Measurements from ENCODE around the gene MYL11.
A peak's percentile ranks its signal among the peaks of the same experiment; 100 is the strongest.

Gene MYL11

GRCh38 chr16:30370456-30371247 lies 4.0 kb upstream of the MYL11 start, which contains the start of gene TBC1D10B:
Gene TBC1D10B, minus strand, starts transcription at chr16:30370494. Its CDS starts 311 bp downstream, at chr16:30370183.
- peak within 1 kb of the TSS; percentile 65 for H3K4me3 ChIP-seq (ENCODE audit: low read length)
- no peak for TF ChIP-seq ZNF274 (IDR thresholded peaks at IDR 0.05; ENCODE audit: low read depth, low read length)

- H3K4me3 ChIP-seq (ENCODE audit: low read length), result peak overlapping the region; percentile 51; the same call in 1 of the 2 replicates
- no peak for TF ChIP-seq ZNF274 (IDR thresholded peaks at IDR 0.05; ENCODE audit: low read depth, low read length)
Observed at GRCh38 chr16:30371248-30371816, 3.3 kb upstream of the MYL11 start.

- no peak for TF ChIP-seq ZNF274 (IDR thresholded peaks at IDR 0.05; ENCODE audit: low read depth, low read length)
- no peak overlapping the region for H3K4me3 ChIP-seq (ENCODE audit: low read length)
Observed at GRCh38 chr16:30372038-30372712, 2.4 kb upstream of the MYL11 start.

GRCh38 chr16:30372725-30373124 lies 1.9 kb upstream of the MYL11 start:
- no peak overlapping the region for H3K4me3 ChIP-seq (ENCODE audit: low read length)
- TF ChIP-seq ZNF274 (IDR thresholded peaks at IDR 0.05; ENCODE audit: low read depth, low read length), result no peak

- no peak for TF ChIP-seq ZNF274 (IDR thresholded peaks at IDR 0.05; ENCODE audit: low read depth, low read length)
Observed at GRCh38 chr16:30375864-30376263, 1.3 kb downstream of the MYL11 start.

GRCh38 chr16:30376461-30376902 lies 1.9 kb downstream of the MYL11 start:
- no peak overlapping the region for H3K4me3 ChIP-seq (ENCODE audit: low read length)
- TF ChIP-seq ZNF274 (IDR thresholded peaks at IDR 0.05; ENCODE audit: low read depth, low read length), result no peak

More at GRCh38 chr16:30375864-30376263, 1.3 kb downstream of the MYL11 start:
- H3K4me3 ChIP-seq (ENCODE audit: low read length), result no peak overlapping the region

- H3K4me3 ChIP-seq (ENCODE audit: low read length), result peak overlapping the region; percentile 65; the same call in 1 of the 2 replicates
- TF ChIP-seq ZNF274 (IDR thresholded peaks at IDR 0.05; ENCODE audit: low read depth, low read length), result no peak
Observed at GRCh38 chr16:30377050-30377811, 2.6 kb downstream of the MYL11 start.

- no peak for TF ChIP-seq ZNF274 (IDR thresholded peaks at IDR 0.05; ENCODE audit: low read depth, low read length)
- peak overlapping the region; percentile 65; the same call in 1 of the 2 replicates for H3K4me3 ChIP-seq (ENCODE audit: low read length)
Observed at GRCh38 chr16:30377812-30378235, 3.2 kb downstream of the MYL11 start.

- no peak for TF ChIP-seq ZNF274 (IDR thresholded peaks at IDR 0.05; ENCODE audit: low read depth, low read length)
- H3K4me3 ChIP-seq (ENCODE audit: low read length), result peak overlapping the region; percentile 71
Observed at GRCh38 chr16:30378236-30379157, 3.9 kb downstream of the MYL11 start.

GRCh38 chr16:30379158-30379783 lies 4.7 kb downstream of the MYL11 start:
- peak overlapping the region; percentile 71; the same call in 1 of the 2 replicates for H3K4me3 ChIP-seq (ENCODE audit: low read length)
- TF ChIP-seq ZNF274 (IDR thresholded peaks at IDR 0.05; ENCODE audit: low read depth, low read length), result no peak

- no peak for TF ChIP-seq ZNF274 (IDR thresholded peaks at IDR 0.05; ENCODE audit: low read depth, low read length)
- no peak overlapping the region for H3K4me3 ChIP-seq (ENCODE audit: low read length)
Observed at GRCh38 chr16:30380072-30380802, 5.6 kb downstream of the MYL11 start.

GRCh38 chr16:30380803-30381208 lies 6.2 kb downstream of the MYL11 start:
- H3K4me3 ChIP-seq (ENCODE audit: low read length), result no peak overlapping the region

More at GRCh38 chr16:30380803-30381208, 6.2 kb downstream of the MYL11 start:
- no peak for TF ChIP-seq ZNF274 (IDR thresholded peaks at IDR 0.05; ENCODE audit: low read depth, low read length)
